Suprapubic skin (tissue), 4 donors: Measurements from ENCODE around the gene ZNF808.
"Not testable (repeated sequence)": the region's sequence is repeated elsewhere in the genome, so short reads cannot be mapped to it uniquely, and the experiment has no call there.

Source experiments
- EP300 ChIP-seq: sonication (generic); formaldehyde crosslinking; IDR thresholded peaks from one replicate; pipeline ENCODE4 v1.6.1; 2017; ENCODE audit warnings: antibody characterized with exemption
- POLR2A ChIP-seq, 2 donors: fragments of 450-650 bp; IDR thresholded peaks; one replicate each; pipeline ENCODE4 v1.6.1; 2017; ENCODE audit warnings: antibody characterized with exemption in 2 of 2, mild to moderate bottlenecking in 2 of 2, moderate library complexity in 2 of 2
- POLR2AphosphoS5 ChIP-seq, 3 donors: sonication (generic); formaldehyde crosslinking; IDR thresholded peaks; one replicate each; pipeline ENCODE4 v1.6.1; 2017; ENCODE audit warnings: antibody characterized with exemption in 3 of 3
- TF ChIP-seq, protein P1 (sequence below), 2 donors: fragments of 200-600 bp in 1 of 2; fragments of 450-650 bp in 1 of 2; sonication (generic) in 1 of 2; IDR thresholded peaks; one replicate each; pipeline ENCODE4 v1.5.1; 2016 to 2019; ENCODE audit warnings: antibody characterized with exemption in 2 of 2, mild to moderate bottlenecking in 1 of 2, moderate library complexity in 1 of 2

DNA sequence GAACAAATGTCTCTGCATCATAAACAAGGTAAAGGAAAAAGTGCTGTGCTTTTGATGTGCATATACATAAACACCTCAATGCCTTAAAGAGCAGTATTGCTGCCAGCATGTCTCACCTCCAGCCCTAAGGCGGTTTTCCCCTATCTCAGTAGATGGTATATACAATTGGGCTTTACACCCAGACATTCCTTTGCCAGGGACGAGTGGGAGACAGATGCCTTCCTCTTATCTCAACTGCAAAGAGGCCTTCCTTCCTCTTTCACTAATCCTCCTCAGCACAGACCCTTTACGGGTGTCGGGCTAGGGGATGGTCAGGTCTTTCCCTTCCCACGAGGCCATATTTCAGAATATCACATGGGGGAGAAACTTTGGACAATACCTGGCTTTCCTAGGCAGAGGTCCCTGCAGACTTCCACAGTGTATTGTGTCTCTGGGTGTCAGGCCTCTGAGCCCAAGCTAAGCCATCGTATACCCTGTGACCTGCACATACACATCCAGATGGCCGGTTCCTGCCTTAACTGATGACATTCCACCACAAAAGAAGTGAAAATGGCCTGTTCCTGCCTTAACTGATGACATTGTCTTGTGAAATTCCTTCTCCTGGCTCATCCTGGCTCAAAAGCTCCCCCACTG, 43.2 kb upstream of the ZNF808 start:
- TF ChIP-seq POLR2AphosphoS5 (IDR thresholded peaks at IDR 0.05); POLR2A (IDR thresholded peaks at IDR 0.05); EP300: not testable (repeated sequence)
- TF ChIP-seq, protein P1, sequence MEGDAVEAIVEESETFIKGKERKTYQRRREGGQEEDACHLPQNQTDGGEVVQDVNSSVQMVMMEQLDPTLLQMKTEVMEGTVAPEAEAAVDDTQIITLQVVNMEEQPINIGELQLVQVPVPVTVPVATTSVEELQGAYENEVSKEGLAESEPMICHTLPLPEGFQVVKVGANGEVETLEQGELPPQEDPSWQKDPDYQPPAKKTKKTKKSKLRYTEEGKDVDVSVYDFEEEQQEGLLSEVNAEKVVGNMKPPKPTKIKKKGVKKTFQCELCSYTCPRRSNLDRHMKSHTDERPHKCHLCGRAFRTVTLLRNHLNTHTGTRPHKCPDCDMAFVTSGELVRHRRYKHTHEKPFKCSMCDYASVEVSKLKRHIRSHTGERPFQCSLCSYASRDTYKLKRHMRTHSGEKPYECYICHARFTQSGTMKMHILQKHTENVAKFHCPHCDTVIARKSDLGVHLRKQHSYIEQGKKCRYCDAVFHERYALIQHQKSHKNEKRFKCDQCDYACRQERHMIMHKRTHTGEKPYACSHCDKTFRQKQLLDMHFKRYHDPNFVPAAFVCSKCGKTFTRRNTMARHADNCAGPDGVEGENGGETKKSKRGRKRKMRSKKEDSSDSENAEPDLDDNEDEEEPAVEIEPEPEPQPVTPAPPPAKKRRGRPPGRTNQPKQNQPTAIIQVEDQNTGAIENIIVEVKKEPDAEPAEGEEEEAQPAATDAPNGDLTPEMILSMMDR (IDR thresholded peaks at IDR 0.05) = not testable (repeated sequence)
